GM18870 (cell line): ENCODE results near the gene ELF5.

Experiments used
- ATAC-seq: cut with Tn5 transposase; IDR thresholded peaks from one replicate; pipeline ENCODE4 v1.9.1; 2021; ENCODE audit warnings: moderate library complexity; ENCODE audit not compliant: unreplicated experiment

ELF5 gene

DNA sequence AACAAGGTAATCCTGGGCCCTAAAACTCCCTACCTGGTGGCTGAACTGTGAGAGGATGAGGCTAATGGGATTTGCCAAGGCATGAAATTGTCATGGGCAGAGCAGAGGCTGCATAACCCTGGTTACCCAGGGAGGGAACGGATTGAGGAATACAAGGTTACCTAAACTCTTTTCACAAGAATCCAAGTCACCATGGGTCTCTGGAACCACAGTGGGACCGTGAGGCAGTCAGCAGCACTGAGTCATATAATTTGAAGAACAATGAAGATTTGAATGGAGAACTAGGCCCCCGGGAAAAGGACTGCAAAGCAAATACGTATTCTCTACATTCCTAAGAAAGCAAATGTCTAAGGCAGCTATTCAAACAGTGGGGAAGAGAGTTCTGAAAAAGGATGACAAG, 55.1 kb downstream of the ELF5 start:
- no peak for ATAC-seq

DNA sequence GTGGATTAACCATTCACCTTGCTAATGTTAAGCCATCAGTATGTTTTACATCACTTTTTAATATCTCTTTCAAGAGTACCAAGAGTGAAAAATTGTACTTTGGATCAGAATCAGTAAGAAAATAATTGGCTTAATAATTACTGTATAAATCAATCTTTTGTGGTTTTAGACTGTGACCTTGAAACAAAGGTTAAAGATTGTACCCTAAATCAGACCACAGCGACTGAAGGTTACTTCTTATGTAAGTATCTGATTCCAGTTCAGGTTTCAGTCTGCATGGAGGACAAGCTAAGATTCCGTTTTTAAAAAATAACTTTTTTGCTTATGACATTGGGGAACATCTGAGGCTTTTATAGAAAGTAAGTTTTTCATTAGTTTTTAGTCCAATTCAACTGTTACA, 56.0 kb downstream of the ELF5 start:
- ATAC-seq = no peak

DNA sequence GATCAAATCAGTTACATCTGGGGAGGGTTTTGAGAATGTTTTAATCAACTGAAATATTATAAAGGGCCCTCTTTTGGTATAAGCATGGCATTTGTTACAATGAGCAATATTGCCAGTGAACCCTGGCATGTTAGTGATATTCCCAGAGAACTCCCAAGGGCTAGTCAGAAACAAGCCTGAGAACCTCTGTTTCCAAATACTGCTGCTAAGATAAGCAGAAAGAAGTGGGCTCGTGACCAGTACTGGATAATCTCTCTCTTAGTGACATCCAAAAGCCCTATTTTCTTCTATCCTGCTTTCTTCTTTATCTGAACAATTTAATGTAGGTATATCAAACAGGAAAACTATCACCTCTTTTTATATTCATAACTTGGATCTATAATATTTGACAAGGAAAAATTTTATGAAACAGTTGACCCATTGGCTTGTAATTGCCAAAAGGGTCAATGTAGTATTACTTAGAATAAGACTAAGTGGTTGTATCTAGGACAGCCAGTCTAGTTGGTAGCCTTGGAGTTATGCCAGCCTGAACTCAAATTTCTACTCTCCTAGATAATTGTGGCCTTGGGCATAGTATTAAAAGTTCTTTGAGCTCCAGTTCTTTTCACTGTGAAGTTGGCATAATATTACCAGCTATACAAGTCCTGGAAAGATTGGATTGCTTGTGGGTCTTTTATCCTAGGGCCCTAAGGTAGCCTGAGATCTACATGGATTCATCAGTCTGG, 59.1 kb downstream of the ELF5 start:
- no peak for ATAC-seq

DNA sequence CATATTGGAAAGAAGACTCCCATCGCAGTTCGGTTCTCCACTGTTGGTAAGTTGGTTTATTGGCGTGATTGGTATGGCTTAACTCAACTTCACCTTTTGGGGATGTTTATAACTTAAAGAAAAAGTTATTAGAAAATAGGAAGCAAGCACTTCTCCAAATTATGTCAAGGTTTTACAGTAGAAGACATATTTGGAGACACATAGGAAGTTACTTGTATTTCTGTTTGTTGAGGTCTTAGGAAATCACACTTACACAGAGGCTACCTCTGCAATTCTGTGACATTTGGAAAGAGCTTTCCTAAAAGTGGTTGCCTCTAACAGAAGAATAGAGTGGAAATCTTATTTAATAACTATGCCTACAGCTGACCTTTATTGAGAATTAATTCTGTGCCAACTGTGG, 62.5 kb downstream of the ELF5 start:
- ATAC-seq = no peak

DNA sequence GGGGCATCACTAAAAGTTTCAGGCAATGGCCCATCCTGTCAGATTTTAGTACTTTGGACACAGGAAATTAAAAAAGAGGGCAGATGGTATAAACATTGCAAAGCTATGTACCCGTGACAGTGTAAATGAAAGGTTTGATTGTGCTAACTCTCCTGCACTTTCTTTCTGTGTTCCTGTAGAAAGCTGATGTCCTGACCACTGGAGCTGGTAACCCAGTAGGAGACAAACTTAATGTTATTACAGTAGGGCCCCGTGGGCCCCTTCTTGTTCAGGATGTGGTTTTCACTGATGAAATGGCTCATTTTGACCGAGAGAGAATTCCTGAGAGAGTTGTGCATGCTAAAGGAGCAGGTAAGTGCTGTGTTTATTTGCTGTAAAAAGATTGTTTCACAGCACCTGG, 64.6 kb downstream of the ELF5 start:
- no peak for ATAC-seq

DNA sequence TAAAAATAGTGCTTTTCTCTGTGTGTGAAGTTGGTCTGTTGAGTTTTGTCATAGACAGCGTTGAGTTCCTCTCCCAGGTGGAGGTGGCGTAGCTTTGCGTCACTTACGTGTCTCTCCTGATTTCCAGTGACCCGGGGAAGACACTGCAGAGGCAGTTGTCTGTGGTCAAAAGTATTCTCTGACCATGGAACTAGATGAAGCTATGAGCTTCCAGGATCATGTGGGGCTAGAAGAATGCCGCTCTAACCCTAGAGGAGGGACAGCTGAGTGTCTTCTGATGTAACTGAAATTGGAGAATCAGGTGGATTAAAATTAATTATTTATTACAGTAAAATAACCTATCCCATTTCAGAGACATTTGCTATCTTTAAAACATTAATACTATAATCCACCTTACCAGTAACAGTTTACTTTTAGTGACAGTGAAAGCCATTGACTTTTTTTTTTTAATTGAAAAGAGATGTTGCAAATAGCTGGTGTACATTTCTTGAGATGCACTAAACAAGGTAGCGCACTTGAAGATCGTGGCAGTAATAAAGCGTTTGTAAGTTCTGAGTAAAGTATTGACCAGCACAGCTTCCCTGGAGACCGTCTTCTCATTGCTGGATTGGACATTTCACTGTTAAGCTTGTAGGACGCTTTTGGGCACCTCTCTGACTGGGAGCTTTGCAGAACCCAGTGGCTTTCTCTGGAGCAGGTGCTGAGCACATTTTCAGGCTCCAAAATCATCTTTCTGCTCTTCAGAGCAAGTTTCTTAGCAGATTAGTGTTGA, 65.2 kb downstream of the ELF5 start:
- no peak for ATAC-seq

DNA sequence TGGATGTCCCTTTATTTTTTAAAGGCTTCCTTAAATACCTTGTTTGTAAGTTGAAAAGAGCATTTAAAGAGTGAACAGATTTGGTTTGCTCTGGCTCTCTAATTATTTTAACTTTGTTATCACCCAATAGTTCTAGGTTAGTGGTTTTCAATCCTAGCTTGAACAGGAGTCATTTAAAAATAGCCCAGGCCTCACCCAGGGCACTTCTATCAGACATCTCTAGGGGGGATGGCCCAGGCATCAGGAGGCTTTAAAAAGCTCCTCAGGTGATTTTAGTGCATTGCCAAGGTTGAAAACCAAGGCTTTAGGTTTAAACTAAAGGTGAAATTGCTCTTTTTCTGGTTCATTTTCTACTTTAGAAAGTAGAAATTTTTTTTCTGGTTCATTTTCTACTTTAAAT, 66.5 kb downstream of the ELF5 start:
- no peak for ATAC-seq

DNA sequence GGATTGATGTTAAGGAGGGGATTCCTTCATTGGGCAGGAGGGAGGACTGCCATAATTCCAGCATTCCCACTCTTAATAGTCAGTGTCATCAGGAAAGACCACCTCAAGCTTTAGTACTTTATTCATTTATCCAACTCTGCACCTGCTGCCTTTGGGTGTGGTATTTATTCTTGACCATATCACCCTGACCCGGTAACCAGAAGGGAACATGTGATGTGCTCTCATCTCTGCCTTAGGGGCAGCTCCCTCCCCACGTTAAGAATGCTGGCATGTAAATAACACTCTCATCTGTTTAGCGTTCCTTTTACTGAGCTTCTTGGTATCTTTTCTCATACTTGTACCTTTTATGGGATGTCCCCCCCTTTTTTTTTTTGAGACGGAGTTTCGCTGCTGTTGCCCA, 67.2 kb downstream of the ELF5 start:
- no peak for ATAC-seq

DNA sequence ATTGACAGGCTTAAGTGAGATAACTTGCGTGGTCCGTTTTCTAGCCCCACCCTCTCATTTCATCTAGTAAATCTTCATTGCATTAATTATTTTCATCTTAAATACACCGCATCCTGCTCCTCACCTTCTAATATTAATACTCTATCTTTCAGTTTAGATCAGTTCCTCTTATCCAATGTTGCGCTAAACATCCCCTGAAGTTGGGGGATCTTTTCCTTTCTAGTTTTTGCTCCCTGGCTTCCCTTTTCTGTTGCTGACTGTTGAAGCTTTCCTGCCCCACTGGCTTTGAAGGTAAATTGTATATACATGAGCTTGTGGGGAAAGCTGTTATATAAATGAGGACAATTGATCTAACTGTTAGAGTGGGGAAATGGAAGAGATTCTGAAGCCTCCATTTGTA, 67.6 kb downstream of the ELF5 start:
- no peak for ATAC-seq

DNA sequence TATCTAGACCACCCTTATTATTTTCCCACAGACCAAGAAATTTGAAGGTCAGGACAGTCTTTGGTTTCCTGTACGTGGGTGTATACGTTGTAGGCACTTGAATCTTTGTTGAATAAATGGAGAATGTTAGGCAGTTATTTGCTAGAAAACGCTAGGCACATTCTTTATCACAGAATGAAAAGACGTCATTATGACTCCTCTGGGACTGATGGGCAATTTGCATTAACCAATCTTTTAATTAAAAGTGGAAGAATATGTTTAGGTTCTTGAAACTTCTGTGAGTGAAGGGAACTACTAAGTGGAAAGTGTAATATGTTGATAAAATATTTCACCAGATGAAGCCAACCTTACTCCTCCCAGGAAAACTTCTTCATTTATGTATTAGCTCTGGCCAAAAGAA, 69.2 kb downstream of the ELF5 start:
- no peak for ATAC-seq

DNA sequence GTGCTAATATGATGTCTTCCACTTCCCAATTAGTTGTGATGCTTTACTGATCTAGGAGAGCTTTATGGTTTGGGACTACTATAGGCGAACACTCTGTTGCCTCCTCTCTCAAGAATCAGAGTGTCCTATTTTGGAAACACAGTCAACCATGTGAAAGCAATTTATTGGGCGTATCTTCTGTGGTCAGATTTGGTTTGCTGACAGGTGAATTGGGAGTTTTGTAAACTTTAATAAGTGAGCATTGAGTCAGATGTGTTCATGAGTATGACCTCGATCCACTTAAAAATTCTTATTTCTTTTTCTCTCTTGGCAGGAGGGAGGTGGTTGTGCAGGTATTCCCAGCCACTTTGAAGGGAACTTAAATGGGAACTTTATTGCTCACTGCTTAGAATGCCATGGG, 70.5 kb downstream of the ELF5 start:
- ATAC-seq = no peak

DNA sequence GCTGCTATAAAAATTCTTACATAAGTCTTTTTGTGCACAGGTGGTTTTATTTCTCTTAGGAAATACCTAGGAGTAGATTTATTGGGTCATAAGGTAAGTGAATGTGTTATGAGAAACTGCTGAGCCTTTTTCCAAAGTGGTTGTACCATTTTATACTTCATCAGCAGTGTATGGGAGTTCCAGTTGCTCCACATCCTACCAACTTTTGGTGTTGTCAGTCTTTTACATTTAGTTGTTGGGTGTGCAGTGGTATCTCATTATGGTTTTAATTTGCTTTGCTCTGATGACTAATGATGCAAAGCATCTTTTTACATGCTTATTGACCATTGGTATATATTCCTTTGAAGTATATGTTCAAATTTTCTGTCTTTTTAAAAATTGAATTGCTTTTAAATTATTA, 71.8 kb downstream of the ELF5 start:
- no peak for ATAC-seq

DNA sequence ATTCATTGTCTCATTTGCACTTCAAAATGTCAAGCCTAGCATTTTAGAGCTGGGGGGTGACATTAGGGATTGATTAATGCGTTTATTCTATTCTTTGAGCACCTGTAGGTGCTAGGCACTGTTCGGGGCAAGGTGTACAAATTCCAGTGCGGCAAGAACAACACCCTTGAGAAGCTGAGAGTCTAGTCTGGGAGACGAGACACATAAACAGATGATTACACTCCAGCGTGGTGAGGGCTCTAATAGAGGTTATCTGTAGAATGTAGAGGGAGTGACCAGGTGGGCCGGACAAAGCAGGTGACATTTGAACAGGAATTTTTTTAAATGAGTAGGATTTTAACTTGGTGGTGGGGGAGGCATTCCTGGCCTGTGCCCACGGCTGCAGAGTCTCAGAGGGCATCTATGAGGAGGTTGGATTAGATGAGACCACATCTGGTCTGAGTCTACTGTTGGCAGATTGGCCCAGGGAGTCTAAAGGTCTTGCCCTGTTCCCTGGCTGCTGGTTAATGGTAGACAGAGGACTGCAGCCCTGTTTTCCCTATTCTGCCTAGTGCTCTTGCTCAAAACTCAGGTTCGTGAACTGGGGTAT, 73.9 kb downstream of the ELF5 start:
- no peak for ATAC-seq

DNA sequence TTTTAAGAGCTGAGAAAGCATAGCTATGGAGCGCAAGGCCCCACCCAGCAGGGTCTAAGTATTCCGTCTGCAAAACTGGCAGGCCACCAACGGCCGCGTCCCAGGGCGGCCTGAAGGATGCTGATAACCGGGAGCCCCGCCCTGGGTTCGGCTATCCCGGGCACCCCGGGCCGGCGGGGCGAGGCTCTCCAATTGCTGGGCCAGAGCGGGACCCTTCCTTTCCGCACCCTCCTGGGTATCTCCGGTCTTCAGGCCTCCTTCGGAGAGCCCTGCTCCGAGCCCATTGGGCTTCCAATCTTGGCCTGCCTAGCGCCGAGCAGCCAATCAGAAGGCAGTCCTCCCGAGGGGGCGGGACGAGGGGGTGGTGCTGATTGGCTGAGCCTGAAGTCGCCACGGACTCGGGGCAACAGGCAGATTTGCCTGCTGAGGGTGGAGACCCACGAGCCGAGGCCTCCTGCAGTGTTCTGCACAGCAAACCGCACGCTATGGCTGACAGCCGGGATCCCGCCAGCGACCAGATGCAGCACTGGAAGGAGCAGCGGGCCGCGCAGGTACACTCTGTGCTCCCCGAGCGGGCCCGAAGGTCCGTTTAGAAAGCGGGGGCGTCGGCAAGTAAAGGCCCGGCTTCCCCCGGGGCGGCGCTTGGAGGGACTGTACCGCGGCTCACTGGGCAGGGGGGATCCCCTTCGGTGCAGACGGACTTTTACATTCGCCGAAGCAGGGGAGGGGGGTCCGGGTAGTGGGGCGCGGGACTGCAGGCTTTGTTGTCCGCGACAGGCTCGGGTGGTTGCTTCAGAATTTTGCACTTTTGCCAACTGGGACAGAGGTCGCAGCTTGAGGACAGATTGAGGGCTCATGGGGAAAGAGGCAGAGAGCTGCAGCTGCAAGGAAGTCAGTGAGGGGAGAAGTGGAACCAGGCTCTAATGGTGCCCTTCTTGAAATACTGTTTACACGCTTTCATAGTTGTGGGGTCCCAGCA, 74.8 kb downstream of the ELF5 start, which contains the start of gene CAT:
CAT (plus strand) TSS at position 406 of the 979 bp plus-strand sequence; CDS start at position 486, 80 bp downstream.
- ATAC-seq = peak; percentile 92

DNA sequence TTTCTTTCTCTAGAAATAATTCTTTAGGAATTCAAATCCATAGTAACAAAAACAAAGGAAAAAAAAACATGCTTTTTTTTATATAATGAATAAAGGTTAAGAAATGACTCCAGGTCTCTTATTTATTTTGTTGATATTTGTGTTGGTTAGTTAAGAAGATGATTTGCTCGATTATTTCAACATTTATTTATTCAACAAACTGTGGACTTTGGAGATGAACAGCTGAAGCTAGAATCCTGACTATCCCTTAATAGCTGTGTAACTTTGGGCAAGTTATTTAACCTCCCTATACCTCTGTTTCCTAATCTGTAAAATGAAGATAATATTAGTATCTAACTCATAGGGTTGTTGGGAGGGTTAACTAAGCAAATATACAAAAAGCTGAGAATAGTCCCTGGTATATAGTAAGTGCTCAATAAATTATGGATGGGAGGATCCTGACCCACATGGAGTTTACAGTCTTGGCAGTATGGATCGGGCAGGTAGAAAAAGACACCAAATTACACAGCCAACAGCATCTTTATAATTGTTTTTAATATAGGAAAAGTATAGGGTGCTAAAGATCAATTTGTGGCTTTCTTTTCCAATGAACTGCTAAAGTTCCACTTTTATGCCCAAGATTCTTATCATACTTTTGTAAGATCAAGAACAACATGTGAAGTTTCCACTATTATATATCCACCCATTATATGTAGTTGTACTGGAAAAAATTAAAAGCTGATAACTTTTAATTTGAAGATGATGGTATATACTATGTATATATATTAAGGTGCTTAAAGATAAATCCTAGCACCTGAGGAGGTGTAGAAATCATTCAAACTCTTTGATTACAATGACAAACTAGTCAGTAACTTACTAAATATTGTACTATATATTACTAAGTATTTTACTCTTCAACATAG, 76.1 kb downstream of the ELF5 start:
- no peak for ATAC-seq

DNA sequence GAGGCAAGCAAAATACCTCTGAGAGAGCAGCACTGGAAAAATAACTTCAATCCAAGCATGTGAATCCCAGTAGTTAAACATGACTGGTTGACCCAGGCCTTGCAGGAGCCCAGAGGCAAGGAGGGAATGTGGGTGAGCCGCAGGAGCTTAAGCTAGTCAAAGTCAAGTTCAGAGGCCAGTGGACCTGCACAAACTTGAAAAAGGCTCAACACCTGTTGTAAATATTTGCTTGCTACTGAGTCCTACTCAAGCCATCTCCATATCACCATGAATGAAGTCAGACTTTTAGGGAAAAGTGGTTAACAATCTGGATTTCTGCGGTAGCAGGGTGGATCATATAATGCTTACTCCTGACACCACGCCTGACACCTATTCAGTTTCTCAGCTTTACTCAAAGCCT, 79.7 kb downstream of the ELF5 start:
- ATAC-seq = no peak

DNA sequence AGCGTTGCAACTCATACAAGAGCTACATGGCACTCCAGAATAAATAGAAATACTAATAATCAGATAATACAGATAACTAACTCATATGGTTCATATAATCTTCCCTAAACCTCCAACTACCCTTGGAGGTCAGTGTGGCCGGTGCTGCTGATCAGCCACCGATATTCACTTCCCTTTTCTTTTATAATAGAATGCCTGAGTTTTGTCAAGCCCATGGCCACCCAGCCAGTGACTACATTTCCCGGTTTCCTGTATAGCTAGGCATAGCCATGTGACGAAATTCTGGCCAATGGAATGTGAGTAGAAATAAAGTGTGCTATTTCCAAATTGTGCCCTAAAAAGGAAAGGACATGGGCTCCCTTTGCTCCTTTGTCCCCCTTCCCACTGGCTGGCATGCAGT, 80.8 kb downstream of the ELF5 start:
- no peak for ATAC-seq

DNA sequence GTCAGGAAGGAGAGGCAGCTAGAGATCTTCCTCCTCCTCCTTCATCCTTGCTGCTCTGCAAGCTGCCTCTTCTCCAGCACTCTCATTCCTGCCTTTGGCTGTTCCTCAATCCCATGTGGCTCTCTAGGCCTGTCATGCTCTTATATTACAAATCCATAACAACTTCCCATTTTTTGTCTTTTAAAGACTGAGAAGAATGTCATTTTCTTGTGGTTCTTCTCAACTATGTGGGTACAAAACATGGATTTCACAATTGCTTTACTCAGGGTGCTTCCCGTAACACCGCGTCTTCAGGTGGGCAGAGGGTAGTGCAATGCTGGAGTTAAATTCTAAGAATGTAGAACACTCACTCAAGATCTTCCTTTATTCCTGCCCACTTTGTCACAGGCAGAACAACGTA, 81.6 kb downstream of the ELF5 start:
- ATAC-seq = no peak
